Measurements from ENCODE around the gene MROH2B.

GRCh38 chr5:40972434-40972833 lies 98.7 kb downstream of the MROH2B start:
- no peak for TF ChIP-seq CTCF (IDR thresholded peaks at IDR 0.05)
- no peak for TF ChIP-seq POLR2A (IDR thresholded peaks at IDR 0.05)
